ENCODE data around the gene ATG7.

DNA sequence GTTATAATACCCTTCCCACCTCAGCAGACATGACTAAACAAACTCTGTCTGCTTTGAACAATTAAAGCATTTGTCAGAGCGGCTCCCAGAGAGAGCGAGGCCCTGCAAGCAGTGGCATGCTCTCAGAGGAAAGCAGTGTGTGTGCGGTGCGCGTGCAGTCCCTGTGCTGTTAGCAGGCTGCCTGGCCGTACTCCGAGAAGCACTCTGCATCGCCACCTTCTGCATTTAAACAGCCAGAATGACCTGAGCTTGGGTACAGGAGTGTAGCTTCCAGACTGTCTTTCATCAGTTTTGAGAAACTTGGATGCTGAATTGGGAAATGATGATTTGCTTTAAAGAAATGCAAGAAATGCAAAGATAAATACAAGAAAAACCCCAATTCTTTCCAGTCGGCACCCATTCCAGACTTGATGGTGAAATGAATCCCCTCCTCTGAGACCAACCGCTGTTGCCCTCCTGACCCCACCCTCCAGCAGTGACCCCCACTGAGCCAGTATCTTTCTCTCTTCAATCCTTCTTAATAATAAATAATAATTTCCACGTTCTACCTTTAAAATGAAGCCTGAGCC, 258.0 kb downstream of the ATG7 start:
- TF ChIP-seq, protein P1, sequence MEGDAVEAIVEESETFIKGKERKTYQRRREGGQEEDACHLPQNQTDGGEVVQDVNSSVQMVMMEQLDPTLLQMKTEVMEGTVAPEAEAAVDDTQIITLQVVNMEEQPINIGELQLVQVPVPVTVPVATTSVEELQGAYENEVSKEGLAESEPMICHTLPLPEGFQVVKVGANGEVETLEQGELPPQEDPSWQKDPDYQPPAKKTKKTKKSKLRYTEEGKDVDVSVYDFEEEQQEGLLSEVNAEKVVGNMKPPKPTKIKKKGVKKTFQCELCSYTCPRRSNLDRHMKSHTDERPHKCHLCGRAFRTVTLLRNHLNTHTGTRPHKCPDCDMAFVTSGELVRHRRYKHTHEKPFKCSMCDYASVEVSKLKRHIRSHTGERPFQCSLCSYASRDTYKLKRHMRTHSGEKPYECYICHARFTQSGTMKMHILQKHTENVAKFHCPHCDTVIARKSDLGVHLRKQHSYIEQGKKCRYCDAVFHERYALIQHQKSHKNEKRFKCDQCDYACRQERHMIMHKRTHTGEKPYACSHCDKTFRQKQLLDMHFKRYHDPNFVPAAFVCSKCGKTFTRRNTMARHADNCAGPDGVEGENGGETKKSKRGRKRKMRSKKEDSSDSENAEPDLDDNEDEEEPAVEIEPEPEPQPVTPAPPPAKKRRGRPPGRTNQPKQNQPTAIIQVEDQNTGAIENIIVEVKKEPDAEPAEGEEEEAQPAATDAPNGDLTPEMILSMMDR (IDR thresholded peaks at IDR 0.05), result peak in 1 of 3 experiments; percentile 20
- no peak for TF ChIP-seq POLR2A (IDR thresholded peaks at IDR 0.05; ENCODE audit: low read depth)
